ENCODE results near the gene SFMBT2. TPM values are rescaled to one million over a fixed set of nuclear protein-coding genes. Genes with fewer than 3 reads are reported as not detected.
"Not testable (repeated sequence)": the region's sequence is repeated elsewhere in the genome, so short reads cannot be mapped to it uniquely, and the experiment has no call there.

SFMBT2 gene
- total RNA-seq, 4 donors from 2014 or later: 1.2 to 5.5 (median 3.2) TPM

DNA sequence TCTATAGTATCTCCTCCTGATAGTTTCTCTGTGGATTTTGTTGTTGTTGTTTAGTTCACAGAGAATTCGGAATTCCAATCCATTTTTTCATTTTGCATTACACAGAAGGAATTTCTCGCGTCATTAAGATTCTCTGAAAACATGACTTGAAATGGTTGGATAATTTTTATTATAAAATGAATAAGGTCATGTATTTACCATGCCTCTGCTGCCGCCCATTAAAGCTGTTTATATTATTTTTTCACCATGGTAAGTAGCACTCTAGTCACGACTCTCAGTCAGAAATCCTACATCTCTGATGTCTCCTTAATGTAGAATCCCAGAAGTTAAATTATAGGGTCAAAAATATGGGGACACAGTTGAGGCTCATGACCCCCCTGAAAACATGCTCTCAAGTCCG, 19.1 kb downstream of the SFMBT2 start:
- TF ChIP-seq, protein P1, sequence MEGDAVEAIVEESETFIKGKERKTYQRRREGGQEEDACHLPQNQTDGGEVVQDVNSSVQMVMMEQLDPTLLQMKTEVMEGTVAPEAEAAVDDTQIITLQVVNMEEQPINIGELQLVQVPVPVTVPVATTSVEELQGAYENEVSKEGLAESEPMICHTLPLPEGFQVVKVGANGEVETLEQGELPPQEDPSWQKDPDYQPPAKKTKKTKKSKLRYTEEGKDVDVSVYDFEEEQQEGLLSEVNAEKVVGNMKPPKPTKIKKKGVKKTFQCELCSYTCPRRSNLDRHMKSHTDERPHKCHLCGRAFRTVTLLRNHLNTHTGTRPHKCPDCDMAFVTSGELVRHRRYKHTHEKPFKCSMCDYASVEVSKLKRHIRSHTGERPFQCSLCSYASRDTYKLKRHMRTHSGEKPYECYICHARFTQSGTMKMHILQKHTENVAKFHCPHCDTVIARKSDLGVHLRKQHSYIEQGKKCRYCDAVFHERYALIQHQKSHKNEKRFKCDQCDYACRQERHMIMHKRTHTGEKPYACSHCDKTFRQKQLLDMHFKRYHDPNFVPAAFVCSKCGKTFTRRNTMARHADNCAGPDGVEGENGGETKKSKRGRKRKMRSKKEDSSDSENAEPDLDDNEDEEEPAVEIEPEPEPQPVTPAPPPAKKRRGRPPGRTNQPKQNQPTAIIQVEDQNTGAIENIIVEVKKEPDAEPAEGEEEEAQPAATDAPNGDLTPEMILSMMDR (IDR thresholded peaks at IDR 0.05): no peak
- no peak for TF ChIP-seq EP300 (IDR thresholded peaks at IDR 0.05)
- TF ChIP-seq POLR2AphosphoS5 (IDR thresholded peaks at IDR 0.05): no peak
- TF ChIP-seq POLR2A (IDR thresholded peaks at IDR 0.05): no peak
- DNase-seq (ENCODE audit: low spot score in 2 of 2): no peak
- Histone ChIP-seq H3K27me3 (no peaks in the 10 kb centered on the region), H3K36me3 (no peaks in the 10 kb centered on the region), H3K27ac (no peak overlapping the region), H3K9me3 (no peaks in the 10 kb centered on the region), H3K4me1 (no peaks in the 10 kb centered on the region), H3K4me3 (no peak overlapping the region)
- WGBS: 89% methylated on average over 6 of the region's 6 CpGs

DNA sequence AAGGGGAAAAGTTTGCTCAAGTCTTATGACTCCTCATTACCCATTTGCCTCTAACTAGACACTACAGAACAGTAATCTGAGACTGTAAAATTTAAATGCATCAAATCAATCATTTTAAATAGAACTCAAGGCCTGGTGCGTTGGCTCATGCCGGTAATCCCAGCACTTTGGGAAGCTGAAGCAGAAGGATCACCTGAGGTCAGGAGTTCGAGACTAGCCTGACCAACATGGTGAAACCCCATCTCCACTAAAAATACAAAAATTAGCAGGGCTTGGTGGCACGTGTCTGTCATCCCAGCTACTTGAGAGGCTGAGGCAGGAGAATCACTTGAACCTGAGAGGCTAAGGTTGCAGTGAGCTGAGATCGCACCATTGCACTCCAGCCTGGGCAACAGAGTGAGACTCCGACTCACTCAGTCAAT, 20.1 kb downstream of the SFMBT2 start:
- 93% methylated on average over 6 of the region's 6 CpGs for WGBS

DNA sequence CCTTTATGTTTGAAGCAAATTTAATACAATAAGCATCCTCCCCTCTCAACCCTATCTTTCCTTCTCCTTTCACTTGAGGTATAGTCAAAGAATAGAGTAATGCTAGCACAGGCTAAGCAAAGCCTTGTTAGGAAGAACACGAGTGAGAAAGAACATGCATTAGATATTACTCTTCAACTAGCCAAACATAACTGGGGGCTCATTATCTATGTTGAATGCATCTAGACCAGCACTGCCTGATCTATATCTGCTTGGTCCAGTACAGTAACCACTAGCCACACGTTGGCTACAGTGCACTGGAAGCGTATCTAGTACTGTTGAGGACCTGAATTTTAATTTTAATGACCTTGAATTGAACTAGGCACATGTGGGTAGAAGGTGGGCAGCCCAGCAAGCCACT, 21.0 kb downstream of the SFMBT2 start:
- WGBS: 74% methylated on average over 3 of the region's 3 CpGs
- DNase-seq (ENCODE audit: low spot score in 2 of 2): no peak
- Histone ChIP-seq H3K36me3 (no peaks in the 10 kb centered on the region), H3K9me3 (no peaks in the 10 kb centered on the region), H3K4me3 (no peak overlapping the region), H3K27ac (no peak overlapping the region), H3K4me1 (no peaks in the 10 kb centered on the region), H3K27me3 (no peaks in the 10 kb centered on the region)
- no peak for TF ChIP-seq POLR2AphosphoS5 (IDR thresholded peaks at IDR 0.05)
- TF ChIP-seq, protein P1 (IDR thresholded peaks at IDR 0.05): no peak
- no peak for TF ChIP-seq POLR2A (IDR thresholded peaks at IDR 0.05)
- no peak for TF ChIP-seq EP300 (IDR thresholded peaks at IDR 0.05)

More for the DNA sequence above, 20.1 kb downstream of the SFMBT2 start:
- H3K36me3 ChIP-seq; H3K27me3 ChIP-seq; DNase-seq (ENCODE audit: low spot score in 2 of 2); H3K4me3 ChIP-seq; H3K27ac ChIP-seq; H3K4me1 ChIP-seq; H3K9me3 ChIP-seq: not testable (repeated sequence)

DNA sequence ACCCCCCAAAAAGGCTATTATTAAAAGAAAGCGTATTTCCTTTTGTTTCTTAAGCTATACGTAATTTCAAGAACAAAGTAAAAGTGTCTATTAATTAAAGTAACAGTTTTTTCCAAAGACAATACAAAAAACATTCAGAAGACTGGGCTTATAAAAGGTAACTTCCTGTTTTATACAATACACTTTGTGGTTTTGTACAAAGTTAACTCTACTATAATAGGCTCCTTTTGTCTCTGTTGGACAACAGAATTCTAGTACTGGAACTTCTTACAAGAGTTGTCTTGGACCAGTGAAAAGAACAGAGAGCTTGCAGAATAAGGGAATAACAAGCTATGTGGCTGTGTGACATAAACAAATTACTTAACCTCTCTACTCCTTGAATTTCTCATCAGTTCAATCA, 21.5 kb downstream of the SFMBT2 start:
- Histone ChIP-seq H3K36me3 (no peaks in the 10 kb centered on the region), H3K27ac (no peak overlapping the region), H3K4me3 (no peak overlapping the region), H3K4me1 (no peaks in the 10 kb centered on the region), H3K9me3 (no peaks in the 10 kb centered on the region), H3K27me3 (no peaks in the 10 kb centered on the region)
- TF ChIP-seq, protein P1 (IDR thresholded peaks at IDR 0.05): no peak
- 80% methylated on average over 2 of the region's 2 CpGs for WGBS
- no peak for DNase-seq (ENCODE audit: low spot score in 2 of 2)

DNA sequence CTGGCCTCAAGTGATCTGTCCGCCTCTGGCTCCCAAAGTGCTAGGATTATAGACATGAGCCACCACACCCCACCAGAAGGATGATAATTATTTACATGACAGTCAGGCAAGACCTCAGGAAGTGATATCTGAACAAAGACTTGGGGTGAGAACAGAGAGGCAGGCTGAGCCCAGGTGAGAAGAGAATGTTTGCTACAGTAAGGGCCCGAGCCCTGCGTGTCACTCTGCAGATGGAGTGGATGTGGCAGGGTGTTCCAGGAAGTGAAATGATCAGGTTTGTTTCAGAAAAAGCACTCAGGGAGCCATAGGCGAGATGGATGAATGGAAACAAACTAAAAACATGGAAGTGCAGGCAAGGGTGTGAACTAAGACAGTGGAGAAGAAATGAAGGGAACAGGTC, 22.2 kb downstream of the SFMBT2 start:
- no peak for DNase-seq (ENCODE audit: low spot score in 2 of 2)
- TF ChIP-seq POLR2A (IDR thresholded peaks at IDR 0.05) (no peak), POLR2AphosphoS5 (IDR thresholded peaks at IDR 0.05) (no peak), EP300 (IDR thresholded peaks at IDR 0.05) (no peak)
- TF ChIP-seq, protein P1 (IDR thresholded peaks at IDR 0.05): no peak
- Histone ChIP-seq H3K27me3 (no peaks in the 10 kb centered on the region), H3K9me3 (no peaks in the 10 kb centered on the region), H3K4me3 (no peak overlapping the region), H3K27ac (no peak overlapping the region), H3K4me1 (no peaks in the 10 kb centered on the region), H3K36me3 (no peaks in the 10 kb centered on the region)
- 91% methylated on average over 4 of the region's 4 CpGs for WGBS

DNA sequence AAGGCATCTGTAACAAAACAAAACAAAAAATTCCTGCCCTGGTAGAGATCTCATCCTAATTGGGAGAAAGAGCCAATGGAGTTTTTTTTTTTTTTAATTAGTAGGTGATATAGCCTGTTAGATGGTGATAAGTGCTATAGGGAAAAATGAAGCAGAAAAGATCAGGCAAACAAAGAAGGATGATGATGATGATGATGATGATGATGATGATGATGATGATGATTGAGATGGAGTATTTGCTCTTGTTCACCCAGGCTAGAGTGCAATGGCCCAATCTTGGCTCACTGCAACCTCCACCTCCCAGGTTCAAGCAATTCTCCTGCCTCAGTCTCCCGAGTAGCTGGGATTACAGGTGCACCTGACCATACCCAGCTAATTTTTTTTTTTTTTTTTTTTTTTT, 22.7 kb downstream of the SFMBT2 start:
- H3K36me3 ChIP-seq; H3K4me3 ChIP-seq; H3K9me3 ChIP-seq; DNase-seq (ENCODE audit: low spot score in 2 of 2); H3K4me1 ChIP-seq; H3K27me3 ChIP-seq; H3K27ac ChIP-seq: not testable (repeated sequence)
- 100% methylated on average over 1 of the region's 1 CpG for WGBS

All from suprapubic skin (tissue), 4 donors.